ENCODE results near the gene MAN1C1. TPM values are rescaled to one million over a fixed set of nuclear protein-coding genes. Genes with fewer than 3 reads are reported as not detected.

The MAN1C1 gene
- total and polyA plus RNA-seq, 9 of the 15 experiments (the other 6 are each of a cell fraction or from before 2014, with no cell fraction given): 0.04 to 0.44 (median 0.10) TPM; not detected in 3

DNA sequence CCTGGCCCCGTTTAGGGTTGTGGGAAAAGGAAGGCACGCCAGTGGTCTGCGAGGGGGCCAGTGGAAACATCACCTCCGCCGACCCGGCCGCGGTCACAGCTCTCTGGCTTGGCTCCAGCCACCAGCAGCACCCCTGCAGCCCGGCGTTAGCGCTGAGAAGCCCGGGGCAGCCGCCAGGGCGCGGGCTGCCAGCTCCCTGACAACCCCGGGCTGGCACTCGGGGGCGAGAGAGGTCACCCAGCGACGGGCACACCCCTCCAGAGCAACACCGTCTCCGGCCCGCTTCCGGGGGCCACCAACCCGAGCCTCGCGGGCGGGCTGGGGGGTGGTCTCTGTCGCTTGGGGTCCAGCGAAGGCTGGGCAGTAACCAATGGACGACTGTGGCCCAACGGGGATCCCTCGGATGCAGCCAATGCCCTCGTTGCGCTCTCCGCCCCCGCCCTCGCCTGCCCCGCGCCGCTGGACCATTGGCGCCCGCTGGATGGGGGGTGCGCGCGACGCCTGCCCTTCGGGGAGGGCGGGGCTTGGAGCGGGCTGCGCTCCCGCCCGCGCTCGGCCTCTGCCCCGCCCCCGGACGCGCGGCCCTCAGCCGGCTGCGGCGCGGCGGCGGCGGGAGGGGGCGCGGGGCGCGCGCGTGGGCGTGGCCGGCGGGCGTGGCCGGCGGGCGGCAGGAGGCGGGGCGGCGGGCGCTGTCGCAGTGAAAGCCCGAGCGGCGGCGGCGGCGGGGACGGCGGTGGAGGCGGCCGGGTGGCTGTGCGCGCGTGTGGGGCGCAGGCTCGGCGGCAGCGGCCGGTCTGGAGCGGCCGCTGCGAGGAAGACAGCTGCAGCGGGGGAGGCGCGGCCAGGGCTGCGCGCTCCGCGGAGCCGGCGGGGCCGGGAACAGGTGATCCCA lies at the start of gene MAN1C1 (continued):
- no peak for TF ChIP-seq ZNF146 (CRISPR knock-in tag; IDR thresholded peaks at IDR 0.05; ENCODE audit: unreplicated experiment)
- TF ChIP-seq, protein P1, sequence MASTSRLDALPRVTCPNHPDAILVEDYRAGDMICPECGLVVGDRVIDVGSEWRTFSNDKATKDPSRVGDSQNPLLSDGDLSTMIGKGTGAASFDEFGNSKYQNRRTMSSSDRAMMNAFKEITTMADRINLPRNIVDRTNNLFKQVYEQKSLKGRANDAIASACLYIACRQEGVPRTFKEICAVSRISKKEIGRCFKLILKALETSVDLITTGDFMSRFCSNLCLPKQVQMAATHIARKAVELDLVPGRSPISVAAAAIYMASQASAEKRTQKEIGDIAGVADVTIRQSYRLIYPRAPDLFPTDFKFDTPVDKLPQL (IDR thresholded peaks at IDR 0.05; ENCODE audit: extremely low read depth, insufficient read length): no peak
- TF ChIP-seq, protein P2, sequence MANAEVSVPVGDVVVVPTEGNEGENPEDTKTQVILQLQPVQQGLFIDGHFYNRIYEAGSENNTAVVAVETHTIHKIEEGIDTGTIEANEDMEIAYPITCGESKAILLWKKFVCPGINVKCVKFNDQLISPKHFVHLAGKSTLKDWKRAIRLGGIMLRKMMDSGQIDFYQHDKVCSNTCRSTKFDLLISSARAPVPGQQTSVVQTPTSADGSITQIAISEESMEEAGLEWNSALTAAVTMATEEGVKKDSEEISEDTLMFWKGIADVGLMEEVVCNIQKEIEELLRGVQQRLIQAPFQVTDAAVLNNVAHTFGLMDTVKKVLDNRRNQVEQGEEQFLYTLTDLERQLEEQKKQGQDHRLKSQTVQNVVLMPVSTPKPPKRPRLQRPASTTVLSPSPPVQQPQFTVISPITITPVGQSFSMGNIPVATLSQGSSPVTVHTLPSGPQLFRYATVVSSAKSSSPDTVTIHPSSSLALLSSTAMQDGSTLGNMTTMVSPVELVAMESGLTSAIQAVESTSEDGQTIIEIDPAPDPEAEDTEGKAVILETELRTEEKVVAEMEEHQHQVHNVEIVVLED (CRISPR knock-in tag; IDR thresholded peaks at IDR 0.05): peak; percentile 54
- no peak for TF ChIP-seq GATAD2A (IDR thresholded peaks at IDR 0.05)
- no peak for TF ChIP-seq TSC22D4 (tag; IDR thresholded peaks at IDR 0.05)
- TF ChIP-seq, protein P3, sequence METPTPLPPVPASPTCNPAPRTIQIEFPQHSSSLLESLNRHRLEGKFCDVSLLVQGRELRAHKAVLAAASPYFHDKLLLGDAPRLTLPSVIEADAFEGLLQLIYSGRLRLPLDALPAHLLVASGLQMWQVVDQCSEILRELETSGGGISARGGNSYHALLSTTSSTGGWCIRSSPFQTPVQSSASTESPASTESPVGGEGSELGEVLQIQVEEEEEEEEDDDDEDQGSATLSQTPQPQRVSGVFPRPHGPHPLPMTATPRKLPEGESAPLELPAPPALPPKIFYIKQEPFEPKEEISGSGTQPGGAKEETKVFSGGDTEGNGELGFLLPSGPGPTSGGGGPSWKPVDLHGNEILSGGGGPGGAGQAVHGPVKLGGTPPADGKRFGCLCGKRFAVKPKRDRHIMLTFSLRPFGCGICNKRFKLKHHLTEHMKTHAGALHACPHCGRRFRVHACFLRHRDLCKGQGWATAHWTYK (CRISPR knock-in tag; IDR thresholded peaks at IDR 0.05): no peak
- TF ChIP-seq CC2D1A (IDR thresholded peaks at IDR 0.05): no peak
- no peak for TF ChIP-seq ZNF121 (CRISPR knock-in tag; conservative IDR thresholded peaks at IDR 0.05)
- TF ChIP-seq HLTF (IDR thresholded peaks at IDR 0.05): no peak
- TF ChIP-seq E2F1 (CRISPR knock-in tag; IDR thresholded peaks at IDR 0.05): no peak
- TF ChIP-seq POLR2A (conservative IDR thresholded peaks at IDR 0.05): no peak
- TF ChIP-seq TFAM (CRISPR knock-in tag; conservative IDR thresholded peaks at IDR 0.05): no peak
- TF ChIP-seq ZNF395 (CRISPR knock-in tag; IDR thresholded peaks at IDR 0.05): no peak
- TF ChIP-seq JUND (IDR thresholded peaks at IDR 0.05; ENCODE audit: borderline replicate concordance, low read depth, low read length): no peak
- no peak for TF ChIP-seq JUND (tag; IDR thresholded peaks at IDR 0.05; ENCODE audit: borderline replicate concordance, low read depth, low read length)
- TF ChIP-seq ZKSCAN8 (CRISPR knock-in tag; IDR thresholded peaks at IDR 0.05): no peak
- TF ChIP-seq ZNF133 (CRISPR knock-in tag; IDR thresholded peaks at IDR 0.05): no peak
- TF ChIP-seq SMAD2 (IDR thresholded peaks at IDR 0.05; ENCODE audit: low read depth, low read length): no peak
- TF ChIP-seq KLF1 (tag; IDR thresholded peaks at IDR 0.05): peak; percentile 46; the same call in 1 of the 2 replicates
- TF ChIP-seq NFYB (IDR thresholded peaks at IDR 0.05; ENCODE audit: extremely low read depth, insufficient read length): peak; percentile 33
- no peak for TF ChIP-seq GABPB2 (CRISPR knock-in tag; conservative IDR thresholded peaks at IDR 0.05)
- no peak for TF ChIP-seq SRF (CRISPR knock-in tag; IDR thresholded peaks at IDR 0.05)
- no peak for TF ChIP-seq SUPT5H (IDR thresholded peaks at IDR 0.05)
- no peak for TF ChIP-seq ELF1 (tag; IDR thresholded peaks at IDR 0.05)
